Bronchial epithelial cell (primary cell): Measurements from ENCODE around the gene PHPT1. TPM values are rescaled to one million over a fixed set of nuclear protein-coding genes. Genes with fewer than 3 reads are reported as not detected.

ENCODE experiments used
- DNase-seq: peaks from one replicate; pipeline ENCODE4 v3.0.0-alpha.2; 2010; ENCODE audit warnings: low read depth
- FAIRE-seq: peaks from 2 replicates; lab custom pipeline; 2011; peaks lifted over from hg19 to GRCh38; lab: Jason Lieb, UNC
- H3K27me3 ChIP-seq: 2 replicates; pipeline ENCODE4 v1.5.1; 2011; ENCODE audit warnings: low read length; ENCODE audit not compliant: control insufficient read depth, insufficient read depth
- H3K36me3 ChIP-seq: 2 replicates; pipeline ENCODE4 v1.5.1; 2011; ENCODE audit warnings: low read length; ENCODE audit not compliant: control insufficient read depth, insufficient read depth
- H3K4me3 ChIP-seq: 2 replicates; pipeline ENCODE4 v1.5.1; 2011; ENCODE audit warnings: mild to moderate bottlenecking, low read depth, low read length, control low read depth
- total RNA-seq: library from RNA; depleted of rRNA; stranded (reverse); fragments of >200 nt; gene quantifications from 2 replicates; pipeline ENCODE4 v1.2.1, GENCODE V29; 2014
- TF ChIP-seq, protein P1 (sequence below): IDR thresholded peaks from 2 replicates; pipeline ENCODE4 v1.5.1; 2011; ENCODE audit warnings: mild to moderate bottlenecking, moderate library complexity, low read length, control low read depth, inconsistent platforms; ENCODE audit not compliant: insufficient read depth, severe bottlenecking

PHPT1 gene
- total RNA-seq, 1 donor from 2014 or later: 57.9 TPM

DNA sequence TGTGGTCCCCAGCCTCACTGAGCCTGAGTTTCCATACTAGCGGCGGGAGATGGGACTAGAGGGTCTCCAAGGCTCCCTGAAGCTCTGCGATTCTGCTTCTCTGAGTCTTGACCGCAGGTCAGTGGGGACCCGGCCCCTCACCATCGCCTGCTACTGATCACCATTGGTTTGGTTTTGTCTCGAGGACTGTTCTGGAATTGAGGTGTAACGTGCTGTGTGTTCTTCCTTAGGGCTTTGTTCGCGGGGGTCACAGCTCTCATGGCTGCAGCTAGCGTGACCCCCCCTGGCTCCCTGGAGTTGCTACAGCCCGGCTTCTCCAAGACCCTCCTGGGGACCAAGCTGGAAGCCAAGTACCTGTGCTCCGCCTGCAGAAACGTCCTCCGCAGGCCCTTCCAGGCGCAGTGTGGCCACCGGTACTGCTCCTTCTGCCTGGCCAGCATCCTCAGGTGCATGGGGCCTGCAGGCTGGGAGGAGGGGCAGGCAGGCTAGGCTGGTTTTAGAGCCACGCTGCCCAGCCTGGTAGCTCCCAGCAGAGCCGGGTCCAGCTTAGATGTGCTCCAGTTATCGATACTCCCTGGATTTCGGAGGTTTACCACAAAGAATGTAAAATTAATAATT is 49.4 kb downstream of the PHPT1 start:
- TF ChIP-seq, protein P1, sequence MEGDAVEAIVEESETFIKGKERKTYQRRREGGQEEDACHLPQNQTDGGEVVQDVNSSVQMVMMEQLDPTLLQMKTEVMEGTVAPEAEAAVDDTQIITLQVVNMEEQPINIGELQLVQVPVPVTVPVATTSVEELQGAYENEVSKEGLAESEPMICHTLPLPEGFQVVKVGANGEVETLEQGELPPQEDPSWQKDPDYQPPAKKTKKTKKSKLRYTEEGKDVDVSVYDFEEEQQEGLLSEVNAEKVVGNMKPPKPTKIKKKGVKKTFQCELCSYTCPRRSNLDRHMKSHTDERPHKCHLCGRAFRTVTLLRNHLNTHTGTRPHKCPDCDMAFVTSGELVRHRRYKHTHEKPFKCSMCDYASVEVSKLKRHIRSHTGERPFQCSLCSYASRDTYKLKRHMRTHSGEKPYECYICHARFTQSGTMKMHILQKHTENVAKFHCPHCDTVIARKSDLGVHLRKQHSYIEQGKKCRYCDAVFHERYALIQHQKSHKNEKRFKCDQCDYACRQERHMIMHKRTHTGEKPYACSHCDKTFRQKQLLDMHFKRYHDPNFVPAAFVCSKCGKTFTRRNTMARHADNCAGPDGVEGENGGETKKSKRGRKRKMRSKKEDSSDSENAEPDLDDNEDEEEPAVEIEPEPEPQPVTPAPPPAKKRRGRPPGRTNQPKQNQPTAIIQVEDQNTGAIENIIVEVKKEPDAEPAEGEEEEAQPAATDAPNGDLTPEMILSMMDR: no peak
- DNase-seq (no peak), FAIRE-seq (no peak)
- no peak overlapping the region for H3K4me3 ChIP-seq
- no peaks in the 10 kb centered on the region for H3K27me3 ChIP-seq
- peaks cover 8% of the 10 kb centered on the region for H3K36me3 ChIP-seq

- peaks cover 8% of the 10 kb centered on the region for H3K36me3 ChIP-seq
- H3K4me3 ChIP-seq: no peak overlapping the region
- H3K27me3 ChIP-seq: no peaks in the 10 kb centered on the region
- TF ChIP-seq, protein P1: no peak
- FAIRE-seq (no peak), DNase-seq (no peak)
These were observed 50.0 kb downstream of the PHPT1 start for GRCh38 chr9:136899196-136899595.

- Histone ChIP-seq H3K27me3 (no peaks in the 10 kb centered on the region), H3K36me3 (peaks cover 10% of the 10 kb centered on the region), H3K4me3 (no peak overlapping the region)
- FAIRE-seq (no peak), DNase-seq (no peak)
- TF ChIP-seq, protein P1: no peak
These were observed 51.3 kb downstream of the PHPT1 start for GRCh38 chr9:136900556-136900955.

Other genes starting within 250 kb of the PHPT1 start
- gene EGFL7, start 186.5 kb upstream of the PHPT1 start, total RNA-seq: 11.8 and 18.1 TPM in 2 replicates
- gene AGPAT2, start 162.0 kb upstream of the PHPT1 start, total RNA-seq: 41.9 and 52.0 TPM in 2 replicates
- gene DIPK1B, start 136.8 kb upstream of the PHPT1 start, total RNA-seq: 0.13 TPM in 1 of 2 replicates, not detected in the other
- not detected in 2 replicates for gene LCN10, start 106.5 kb upstream of the PHPT1 start, total RNA-seq
- gene LCN6, start 100.9 kb upstream of the PHPT1 start, total RNA-seq: not detected in 2 replicates
- gene LCN8, start 91.2 kb upstream of the PHPT1 start, total RNA-seq: not detected in 2 replicates
- not detected in 2 replicates for gene LCN15, start 84.9 kb upstream of the PHPT1 start, total RNA-seq
- 220 and 228 TPM in 2 replicates for gene TMEM141, start 58.1 kb upstream of the PHPT1 start, total RNA-seq
- gene CCDC183, start 53.1 kb upstream of the PHPT1 start, total RNA-seq: under 0.01 and 0.38 TPM in 2 replicates
- 79.5 and 88.5 TPM in 2 replicates for gene RABL6, start 41.5 kb upstream of the PHPT1 start, total RNA-seq
- 1.1 and 1.8 TPM in 2 replicates for gene AJM1, start 6.9 kb upstream of the PHPT1 start, total RNA-seq
- gene MAMDC4, start 2.9 kb downstream of the PHPT1 start, total RNA-seq: 1.1 and 1.5 TPM in 2 replicates
- gene EDF1, start 16.9 kb downstream of the PHPT1 start, total RNA-seq: 486 and 497 TPM in 2 replicates
- 5.3 and 10.1 TPM in 2 replicates for gene TRAF2, start 37.1 kb downstream of the PHPT1 start, total RNA-seq
- 162 TPM in 2 replicates for gene FBXW5, start 95.3 kb downstream of the PHPT1 start, total RNA-seq
- gene C8G, start 95.8 kb downstream of the PHPT1 start, total RNA-seq: 0.51 and 0.79 TPM in 2 replicates
- gene LCN12, start 102.9 kb downstream of the PHPT1 start, total RNA-seq: 0.13 TPM in 1 of 2 replicates, not detected in the other
- 0.26 TPM in 2 replicates for gene PTGDS, start 128.1 kb downstream of the PHPT1 start, total RNA-seq
- gene LCNL1, start 133.6 kb downstream of the PHPT1 start, total RNA-seq: not detected in 2 replicates
- 10.0 and 11.5 TPM in 2 replicates for gene PAXX, start 143.0 kb downstream of the PHPT1 start, total RNA-seq
- 2.1 and 28.8 TPM in 2 replicates for gene CLIC3, start 147.2 kb downstream of the PHPT1 start, total RNA-seq
- 5.5 and 9.9 TPM in 2 replicates for gene ABCA2, start 178.8 kb downstream of the PHPT1 start, total RNA-seq
- gene FUT7, start 182.7 kb downstream of the PHPT1 start, total RNA-seq: not detected in 2 replicates
- gene NPDC1, start 196.8 kb downstream of the PHPT1 start, total RNA-seq: 5.5 and 10.5 TPM in 2 replicates
- gene ENTPD2, start 204.7 kb downstream of the PHPT1 start, total RNA-seq: 0.79 and 1.2 TPM in 2 replicates
- gene SAPCD2, start 221.1 kb downstream of the PHPT1 start, total RNA-seq: 0.26 and 1.2 TPM in 2 replicates
- 2.0 and 3.2 TPM in 2 replicates for gene UAP1L1, start 228.1 kb downstream of the PHPT1 start, total RNA-seq
- gene MAN1B1, start 237.6 kb downstream of the PHPT1 start, total RNA-seq: 58.2 and 65.3 TPM in 2 replicates